Epithelial cell of esophagus (primary cell): ENCODE data around the gene RHOT1.
"Not testable (repeated sequence)": the region's sequence is repeated elsewhere in the genome, so short reads cannot be mapped to it uniquely, and the experiment has no call there.

Experiments
- DNase-seq: peaks from one replicate; pipeline ENCODE4 v3.0.0; 2010; ENCODE audit warnings: low read depth
- H3K4me3 ChIP-seq: 2 replicates; pipeline ENCODE4 v1.5.1; 2011; ENCODE audit warnings: mild to moderate bottlenecking, low read length, control low read depth
- CTCF ChIP-seq: IDR thresholded peaks from 2 replicates; pipeline ENCODE4 v1.5.1; 2011; ENCODE audit warnings: low read depth, mild to moderate bottlenecking, low read length, control low read depth, inconsistent platforms; ENCODE audit not compliant: insufficient read depth; ENCODE audit errors: missing control alignments

RHOT1 gene

GRCh38 chr17:32142038-32142856 is at the start of gene RHOT1:
Gene RHOT1, plus strand, starts transcription at chr17:32142502. Its CDS starts 191 bp downstream, at chr17:32142693.
- peak; percentile 50 for TF ChIP-seq CTCF
- H3K4me3 ChIP-seq, result peak within 1 kb of the TSS; percentile 67
- peak; percentile 84 for DNase-seq

- H3K4me3 ChIP-seq, result no peak overlapping the region
- TF ChIP-seq CTCF, result no peak
- no peak for DNase-seq
Observed at GRCh38 chr17:32099686-32100085, 42.6 kb upstream of the RHOT1 start.

GRCh38 chr17:32100323-32100722 is 42.0 kb upstream of the RHOT1 start:
- not testable (repeated sequence) for DNase-seq

GRCh38 chr17:32100971-32101631 is 41.2 kb upstream of the RHOT1 start:
- TF ChIP-seq CTCF, result no peak
- no peak overlapping the region for H3K4me3 ChIP-seq
- DNase-seq, result no peak

More at GRCh38 chr17:32100323-32100722, 42.0 kb upstream of the RHOT1 start:
- H3K4me3 ChIP-seq, result not testable (repeated sequence)

- no peak for DNase-seq
- no peak for TF ChIP-seq CTCF
- no peak overlapping the region for H3K4me3 ChIP-seq
Observed at GRCh38 chr17:32102172-32102571, 40.1 kb upstream of the RHOT1 start.

GRCh38 chr17:32102646-32103186 is 39.6 kb upstream of the RHOT1 start:
- TF ChIP-seq CTCF, result no peak
- H3K4me3 ChIP-seq, result no peak overlapping the region
- DNase-seq, result no peak

- H3K4me3 ChIP-seq, result no peak overlapping the region
- DNase-seq, result no peak
- no peak for TF ChIP-seq CTCF
Observed at GRCh38 chr17:32103476-32104113, 38.7 kb upstream of the RHOT1 start.
